T-cell (primary cell): ENCODE data around the gene IRAK4. TPM values are rescaled to one million over a fixed set of nuclear protein-coding genes. Genes with fewer than 3 reads are reported as not detected.

ENCODE experiments used
- ATAC-seq, 4 experiments: fragments of 200-7000 bp in 3 of 4; fragments of 150-1000 bp in 1 of 4; cut with Tn5 transposase; replicated peaks in 1 of 4; 1 replicate in 3 of 4; 2 replicates in 1 of 4; pipeline ENCODE4 v1.10.0; 2021; ENCODE audit warnings: moderate library complexity in 3 of 4, mild to moderate bottlenecking in 2 of 4, moderate number of reproducible peaks in 1 of 4
- CTCF ChIA-PET, 2 donors: fragments of 300-600 bp; sonication (Branson Sonifier 250); formaldehyde crosslinking; loops; one replicate each; lab custom pipeline; 2022; ENCODE audit warnings: antibody characterized with exemption in 2 of 2; lab: Charles Lee
- POLR2A ChIA-PET, 2 donors: fragments of 300-600 bp; sonication (Branson Sonifier 250); formaldehyde crosslinking; loops; one replicate each; lab custom pipeline; 2022; ENCODE audit warnings: antibody characterized with exemption in 2 of 2; lab: Charles Lee
- DNase-seq, 35 experiments: peaks; one replicate each; pipeline versions ENCODE4 v3.0.0 to v3.0.0-alpha.2; 2013 to 2023
- H3K27ac ChIP-seq: one replicate; pipeline ENCODE4 v1.5.1; 2013; ENCODE audit warnings: low read length
- H3K27me3 ChIP-seq, 2 experiments: replicated peaks in 1 of 2; 1 replicate in 1 of 2; 2 replicates in 1 of 2; pipeline versions ENCODE4 v1.6.1 to v1.7.0; 2013; ENCODE audit warnings: low read length in 1 of 2, mixed read lengths in 1 of 2; ENCODE audit not compliant: control insufficient read depth in 2 of 2, insufficient read depth in 2 of 2; ENCODE audit errors: extremely low read depth in 1 of 2
- H3K36me3 ChIP-seq, 2 donors: 1 replicate in 1 of 2; 2 replicates in 1 of 2; pipeline versions ENCODE4 v1.6.1 to v1.7.0; 2013; ENCODE audit warnings: low read length in 1 of 2; ENCODE audit not compliant: control insufficient read depth in 2 of 2, insufficient read depth in 1 of 2; ENCODE audit errors: extremely low read depth in 1 of 2
- H3K4me1 ChIP-seq, 2 experiments: 1 replicate in 1 of 2; 2 replicates in 1 of 2; pipeline versions ENCODE4 v1.6.1 to v1.7.0; 2013; ENCODE audit warnings: low read length in 2 of 2, mixed read lengths in 1 of 2; ENCODE audit not compliant: insufficient read depth in 2 of 2, control insufficient read depth in 1 of 2; ENCODE audit errors: extremely low read depth in 1 of 2
- H3K4me3 ChIP-seq, 2 donors: 1 replicate in 1 of 2; 2 replicates in 1 of 2; pipeline versions ENCODE4 v1.5.1 to v1.7.0; 2013; ENCODE audit warnings: mild to moderate bottlenecking in 2 of 2, low read length in 1 of 2, moderate library complexity in 1 of 2; ENCODE audit not compliant: control insufficient read depth in 1 of 2; ENCODE audit errors: extremely low read depth in 1 of 2
- H3K9me3 ChIP-seq: 2 replicates; pipeline ENCODE4 v1.7.0; 2013
- H3K27ac Mint-ChIP-seq, 2 donors: one replicate each; pipeline ENCODE4 v1.8.0; 2020 to 2021; ENCODE audit warnings: mild to moderate bottlenecking in 2 of 2, mixed read lengths in 2 of 2
- H3K27me3 Mint-ChIP-seq, 2 donors: one replicate each; pipeline ENCODE4 v1.8.0; 2021 to 2022; ENCODE audit warnings: mixed read lengths in 2 of 2
- H3K36me3 Mint-ChIP-seq: one replicate; pipeline ENCODE4 v1.8.0; 2021; ENCODE audit warnings: mixed read lengths
- H3K4me1 Mint-ChIP-seq, 3 donors: one replicate each; pipeline ENCODE4 v1.8.0; 2020 to 2022; ENCODE audit warnings: mixed read lengths in 3 of 3, mild to moderate bottlenecking in 1 of 3
- H3K4me3 Mint-ChIP-seq, 3 donors: one replicate each; pipeline ENCODE4 v1.8.0; 2020 to 2022; ENCODE audit warnings: mild to moderate bottlenecking in 3 of 3, mixed read lengths in 3 of 3, moderate library complexity in 3 of 3
- H3K9me3 Mint-ChIP-seq, 3 donors: one replicate each; pipeline ENCODE4 v1.8.0; 2020 to 2022; ENCODE audit warnings: mixed read lengths in 3 of 3
- WGBS: methylation state at CpG from one replicate; pipeline ENCODE4 v1.1.5; 2013; ENCODE audit warnings: missing lambda C conversion rate; ENCODE audit not compliant: insufficient coverage; 5-methylcytosine and 5-hydroxymethylcytosine counted together
- total RNA-seq, 35 experiments: library from RNA in 6 of 35; stranded (reverse) in 6 of 35; fragments of 120-200 nt in 1 of 35; gene quantifications; one replicate each; pipeline versions ENCODE4 v1.2.1 to v1.2.4 and lab custom pipeline; 2013 to 2026

Gene IRAK4
- total RNA-seq, 5 donors from 2014 or later (not counting 1 experiment from before 2014, with no cell fraction given) = 48.7 to 55.8 (median 49.8) TPM

GRCh38 chr12:43832463-43833168 lies 73.9 kb downstream of the IRAK4 start:
- Histone ChIP-seq H3K36me3 (no peaks in the 10 kb centered on the region), H3K27ac (no peak overlapping the region), H3K4me1 (peaks cover 10 to 22% of the 10 kb centered on the region in 2 experiments), H3K4me3 (no peak overlapping the region), H3K27me3 (no peaks in the 10 kb centered on the region), H3K9me3 (no peaks in the 10 kb centered on the region)
- DNase-seq (peak in 1 of 35 experiments; percentile 44), ATAC-seq (peak in 2 of 4 experiments; percentile 18 to 28)
- H3K27ac Mint-ChIP-seq = peak overlapping the region; percentile 12 to 34
- peak overlapping the region in 1 of 3 donors; percentile 25 for H3K4me3 Mint-ChIP-seq
- H3K9me3 Mint-ChIP-seq = no peaks in the 10 kb centered on the region
- no peaks in the 10 kb centered on the region for H3K27me3 Mint-ChIP-seq
- no CpG with 5 or more reads among the region's 4 CpGs for WGBS
- H3K36me3 Mint-ChIP-seq = no peaks in the 10 kb centered on the region
- CTCF ChIA-PET = interaction anchor here in 1 of 2 donors (0.6 to 1.5 kb wide), 5 partner anchors 16 to 1041 kb away, joined by 3 to 5 read pairs (median 3); partner anchors contain the start of genes IRAK4 and PUS7L
- H3K4me1 Mint-ChIP-seq = peaks cover 38 to 48% (median 44%) of the 10 kb centered on the region in 3 donors
- POLR2A ChIA-PET = interaction anchor here in 1 of 2 donors (0.7 to 1.0 kb wide), 2 partner anchors 8 to 26 kb away, joined by 3 to 7 read pairs; partner anchors contain the start of gene TWF1

- Histone ChIP-seq H3K27ac (no peak overlapping the region), H3K36me3 (no peaks in the 10 kb centered on the region), H3K9me3 (no peaks in the 10 kb centered on the region), H3K4me3 (peak overlapping the region; percentile 58 to 74), H3K27me3 (no peaks in the 10 kb centered on the region), H3K4me1 (peaks cover 10 to 22% of the 10 kb centered on the region in 2 experiments)
- peak overlapping the region; percentile 76 to 88 (median 79) for H3K4me3 Mint-ChIP-seq
- ATAC-seq = peak in 3 of 4 experiments; percentile 1 to 10 (median 5)
- H3K36me3 Mint-ChIP-seq = no peaks in the 10 kb centered on the region
- no peaks in the 10 kb centered on the region for H3K27me3 Mint-ChIP-seq
- POLR2A ChIA-PET = interaction anchor here in 1 of 2 donors (0.6 to 1.6 kb wide), 2 partner anchors 29 to 32 kb away, joined by 3 to 15 read pairs; partner anchors contain the start of gene TWF1
- no peaks in the 10 kb centered on the region for H3K9me3 Mint-ChIP-seq
- peak in 6 of 35 experiments; percentile 2 to 29 (median 8) for DNase-seq
- H3K27ac Mint-ChIP-seq = peak overlapping the region; percentile 77 to 85
- CTCF ChIA-PET = interaction anchor here in 1 of 2 donors (0.7 to 1.4 kb wide), 2 partner anchors 15 to 29 kb away, joined by 3 to 9 read pairs; partner anchors contain the start of gene TWF1
- H3K4me1 Mint-ChIP-seq = peaks cover 48 to 62% (median 49%) of the 10 kb centered on the region in 3 donors
- WGBS = 43% methylated on average over 6 of the region's 6 CpGs
Observed at GRCh38 chr12:43835264-43835655, 76.5 kb downstream of the IRAK4 start.

GRCh38 chr12:43835656-43836474 lies 77.1 kb downstream of the IRAK4 start, which contains the start of gene TMEM117:
TMEM117 (plus strand) TSS chr12:43836081.
- Histone ChIP-seq H3K36me3 (no peaks in the 10 kb centered on the region), H3K27me3 (no peaks in the 10 kb centered on the region), H3K4me1 (peaks cover 10 to 22% of the 10 kb centered on the region in 2 experiments), H3K27ac (peak within 1 kb of the TSS; percentile 78), H3K9me3 (no peaks in the 10 kb centered on the region), H3K4me3 (peak within 1 kb of the TSS; percentile 58 to 74)
- Mint-ChIP-seq H3K4me1 (peaks cover 48 to 62% (median 49%) of the 10 kb centered on the region in 3 donors), H3K27ac (peak within 1 kb of the TSS; percentile 81 to 85), H3K9me3 (no peaks in the 10 kb centered on the region), H3K27me3 (no peaks in the 10 kb centered on the region), H3K4me3 (peak within 1 kb of the TSS; percentile 76 to 88 (median 79)), H3K36me3 (no peaks in the 10 kb centered on the region)
- ATAC-seq (peak; percentile 79 to 83 (median 80)), DNase-seq (peak; percentile 12 to 69 (median 52))
- ChIA-PET CTCF (interaction anchor here (0.6 to 1.4 kb wide), 3 partner anchors 14 to 29 kb away, joined by 3 to 9 read pairs (median 3); partner anchors contain the start of gene TWF1 (in 1 of the 2)), POLR2A (interaction anchor here (0.6 to 1.6 kb wide), 3 partner anchors 30 to 33 kb away, joined by 3 to 15 read pairs (median 3); partner anchors contain the start of gene TWF1 (in 2 of the 2))
- under 1% methylated on average over 103 of the region's 103 CpGs for WGBS

- Histone ChIP-seq H3K4me1 (peaks cover 10 to 20% of the 10 kb centered on the region in 2 experiments), H3K4me3 (peak overlapping the region; percentile 58 to 74), H3K27me3 (no peaks in the 10 kb centered on the region), H3K36me3 (no peaks in the 10 kb centered on the region), H3K9me3 (no peaks in the 10 kb centered on the region), H3K27ac (peak overlapping the region; percentile 78)
- Mint-ChIP-seq H3K9me3 (no peaks in the 10 kb centered on the region), H3K27ac (peak overlapping the region; percentile 67 to 81), H3K36me3 (no peaks in the 10 kb centered on the region), H3K4me1 (peaks cover 42 to 57% (median 43%) of the 10 kb centered on the region in 3 donors), H3K27me3 (no peaks in the 10 kb centered on the region), H3K4me3 (peak overlapping the region; percentile 63 to 77 (median 76))
- WGBS = 0% methylated on average over 5 of the region's 8 CpGs
- ChIA-PET POLR2A (interaction anchor here (0.6 to 1.6 kb wide), 3 partner anchors 30 to 77 kb away, joined by 3 to 15 read pairs (median 14); partner anchors contain the start of gene TWF1 (in 2 of the 2)), CTCF (interaction anchor here (0.6 to 1.4 kb wide), 2 partner anchors 19 to 30 kb away, joined by 3 to 9 read pairs; partner anchors contain the start of gene TWF1 (in 1 of the 2))
- DNase-seq (peak in 1 of 35 experiments; percentile 37), ATAC-seq (peak in 2 of 4 experiments; percentile 9 to 10)
Observed at GRCh38 chr12:43836475-43836989, 77.8 kb downstream of the IRAK4 start.
